Right lobe of liver (tissue), 6 donors: ENCODE data around the gene NEK4. TPM values are rescaled to one million over a fixed set of nuclear protein-coding genes. Genes with fewer than 3 reads are reported as not detected.

Experiments
- ATAC-seq, 4 donors: fragments of 200-7000 bp; cut with Tn5 transposase; one replicate each; pipeline ENCODE4 v1.9.1; 2020; ENCODE audit warnings: mild to moderate bottlenecking in 4 of 4, moderate library complexity in 4 of 4
- DNase-seq, 3 donors: peaks; one replicate each; pipeline ENCODE4 v3.0.0-alpha.2; 2020
- H3K27ac ChIP-seq, 3 donors: fragments of 200-600 bp; one replicate each; pipeline ENCODE4 v1.8.0; 2022
- H3K27me3 ChIP-seq, 2 donors: fragments of 200-600 bp; one replicate each; pipeline ENCODE4 v1.8.0; 2022
- H3K36me3 ChIP-seq, 4 donors: fragments of 200-600 bp; sonication (generic) in 1 of 4; one replicate each; pipeline versions ENCODE4 v1.5.1 to v1.8.0; 2017 to 2022; ENCODE audit warnings: control low read depth in 1 of 4
- H3K4me1 ChIP-seq, 4 donors: fragments of 200-600 bp; sonication (generic) in 1 of 4; one replicate each; pipeline versions ENCODE4 v1.5.1 to v1.8.0; 2017 to 2022; ENCODE audit warnings: control low read depth in 1 of 4
- H3K4me3 ChIP-seq, 3 donors: fragments of 200-600 bp; one replicate each; pipeline ENCODE4 v1.8.0; 2022
- H3K9me3 ChIP-seq, 4 donors: fragments of 200-600 bp; sonication (generic) in 1 of 4; one replicate each; pipeline versions ENCODE4 v1.5.1 to v1.8.0; 2017 to 2022; ENCODE audit warnings: control low read depth in 1 of 4
- CTCF ChIP-seq, 4 donors: fragments of 200-600 bp in 3 of 4; fragments of 450-650 bp in 1 of 4; IDR thresholded peaks; one replicate each; pipeline versions ENCODE4 v1.5.1 to v1.8.0; 2016 to 2022; ENCODE audit warnings: antibody characterized with exemption in 4 of 4, mild to moderate bottlenecking in 2 of 4
- POLR2A ChIP-seq: fragments of 450-650 bp; IDR thresholded peaks from one replicate; pipeline ENCODE4 v1.6.1; 2017; ENCODE audit warnings: antibody characterized with exemption, mild to moderate bottlenecking
- WGBS: methylation state at CpG from one replicate; pipeline ENCODE4 v1.1.6; 2018; ENCODE audit warnings: low coverage, low lambda C conversion rate; ENCODE audit not compliant: insufficient coverage; ENCODE audit errors: missing lambda C conversion rate; 5-methylcytosine and 5-hydroxymethylcytosine counted together
- intact Hi-C, 2 donors: fragments of 100-400 bp; cut with DNase I; formaldehyde crosslinking; loops; one replicate each; pipeline versions ENCODE4 v1.11.2 to v1.14.1; 2022
- total RNA-seq, 6 experiments: library from RNA; depleted of rRNA in 2 of 6; stranded (reverse); fragments of >200 nt in 2 of 6; fragmentation: NEBNext Ultra II Directional in 3 of 6; extraction: Animal tissue kit (Norgen Biotek cat#: 25700) in 3 of 6; gene quantifications; one replicate each; pipeline versions ENCODE4 v1.1.0 to v1.2.4, GENCODE V29; 2016 to 2023
- donor health status: DM: no; HTN: yes; CAD: no.
- donor health status: DM: no; HTN: no; CAD: no.
- donor health status: DM: no; HTN: no; CAD: no.
- donor health status: DM: no; HTN: yes; CAD: no.
- donor health status: DM: no; HTN: yes; CAD: no.

Gene NEK4
- total RNA-seq, 6 experiments from 2014 or later: 7.3 to 18.9 (median 14.8) TPM

- H3K36me3 ChIP-seq: peaks cover 10 to 99% (median 57%) of the 10 kb centered on the region in 4 donors
- 71% methylated on average over 5 of the region's 5 CpGs for WGBS
- H3K4me3 ChIP-seq: no peak overlapping the region
- peaks cover 0 to 34% (median 12%) of the 10 kb centered on the region in 4 donors for H3K4me1 ChIP-seq
- no peaks in the 10 kb centered on the region for H3K9me3 ChIP-seq
- intact Hi-C loops: loop anchor here in 1 of 2 donors (10.0 kb wide), 1 partner anchor 57 kb away; no protein-coding TSS in a partner anchor
- TF ChIP-seq POLR2A (no peak), CTCF (IDR thresholded peaks at IDR 0.05) (no peak)
- H3K27me3 ChIP-seq: no peaks in the 10 kb centered on the region
- H3K27ac ChIP-seq: no peak overlapping the region
- DNase-seq: no peak
- ATAC-seq: no peak
Measured at GRCh38 chr3:52801839-52802238, 31.1 kb upstream of the NEK4 start.

GRCh38 chr3:52800079-52800478, 29.3 kb upstream of the NEK4 start:
- TF ChIP-seq POLR2A: peak; percentile 10
- no peak for TF ChIP-seq CTCF (IDR thresholded peaks at IDR 0.05)
- intact Hi-C loops: loop anchor here in 1 of 2 donors (10.0 kb wide), 1 partner anchor 55 kb away; no protein-coding TSS in a partner anchor
- ATAC-seq (peak in 3 of 4 donors; percentile 0 to 32 (median 21)), DNase-seq (no peak)
- Histone ChIP-seq H3K27ac (peak overlapping the region in 1 of 3 donors; percentile 37), H3K27me3 (no peaks in the 10 kb centered on the region), H3K4me3 (no peak overlapping the region), H3K9me3 (no peaks in the 10 kb centered on the region), H3K4me1 (peaks cover 0 to 48% (median 18%) of the 10 kb centered on the region in 4 donors), H3K36me3 (peaks cover 9 to 88% (median 47%) of the 10 kb centered on the region in 4 donors)
- WGBS: 68% methylated on average over 5 of the region's 7 CpGs

- no peak for DNase-seq
Measured at GRCh38 chr3:52798978-52799476, 28.3 kb upstream of the NEK4 start.

GRCh38 chr3:52798376-52798977, 27.7 kb upstream of the NEK4 start:
- intact Hi-C loops: no loop called here
- WGBS: no CpG with 5 or more reads among the region's 10 CpGs
- no peaks in the 10 kb centered on the region for H3K27me3 ChIP-seq
- H3K9me3 ChIP-seq: no peaks in the 10 kb centered on the region
- H3K36me3 ChIP-seq: peaks cover 0 to 72% (median 38%) of the 10 kb centered on the region in 4 donors
- ATAC-seq (peak in 1 of 4 donors; percentile 0), DNase-seq (no peak)
- H3K4me3 ChIP-seq: no peak overlapping the region
- H3K4me1 ChIP-seq: peaks cover 2 to 56% (median 25%) of the 10 kb centered on the region in 4 donors
- TF ChIP-seq POLR2A: no peak
- no peak for TF ChIP-seq CTCF (IDR thresholded peaks at IDR 0.05)
- no peak overlapping the region for H3K27ac ChIP-seq

More at GRCh38 chr3:52798978-52799476, 28.3 kb upstream of the NEK4 start:
- TF ChIP-seq CTCF (IDR thresholded peaks at IDR 0.05) (peak; percentile 31 to 61 (median 46)), POLR2A (peak; percentile 15)
- peaks cover 0 to 51% (median 21%) of the 10 kb centered on the region in 4 donors for H3K4me1 ChIP-seq
- H3K27ac ChIP-seq: no peak overlapping the region
- intact Hi-C loops: no loop called here
- ATAC-seq: peak in 2 of 4 donors; percentile 6
- H3K9me3 ChIP-seq: no peaks in the 10 kb centered on the region
- H3K4me3 ChIP-seq: no peak overlapping the region
- no peaks in the 10 kb centered on the region for H3K27me3 ChIP-seq
- peaks cover 0 to 77% (median 42%) of the 10 kb centered on the region in 4 donors for H3K36me3 ChIP-seq
- 55% methylated on average over 4 of the region's 14 CpGs for whole genome bisulfite sequencing
